Right lung (tissue), 5 donors: ENCODE data around the gene STAB2. TPM values are rescaled to one million over a fixed set of nuclear protein-coding genes. Genes with fewer than 3 reads are reported as not detected.
"Not testable (repeated sequence)": the region's sequence is repeated elsewhere in the genome, so short reads cannot be mapped to it uniquely, and the experiment has no call there.

Source experiments
- DNase-seq, 2 donors: peaks; one replicate each; pipeline ENCODE4 v3.0.0-alpha.2; 2013
- polyA plus RNA-seq, 5 donors: library from polyadenylated mRNA; unstranded; fragments of 120-200 nt; gene quantifications; one replicate each; pipeline versions ENCODE4 v1.2.1 to v1.2.3, GENCODE V29; 2013; ENCODE audit warnings: inconsistent platforms in 1 of 5, low replicate concordance in 1 of 5; ENCODE audit not compliant: insufficient read length in 5 of 5, insufficient read depth in 1 of 5

The STAB2 gene
- polyA plus RNA-seq, 5 donors = 19.9 to 34.7 (median 31.1) TPM

GRCh38 chr12:103808239-103808880 is 221.3 kb downstream of the STAB2 start:
- DNase-seq = no peak

GRCh38 chr12:103809154-103809553 is 222.1 kb downstream of the STAB2 start:
- no peak for DNase-seq

- not testable (repeated sequence) for DNase-seq
Measured at GRCh38 chr12:103809639-103810038, 222.6 kb downstream of the STAB2 start.

- no peak for DNase-seq
Measured at GRCh38 chr12:103810111-103810510, 223.0 kb downstream of the STAB2 start.

- no peak for DNase-seq
Measured at GRCh38 chr12:103811791-103812190, 224.7 kb downstream of the STAB2 start.

- DNase-seq = no peak
Measured at GRCh38 chr12:103812789-103813188, 225.7 kb downstream of the STAB2 start.

GRCh38 chr12:103813426-103813825 is 226.4 kb downstream of the STAB2 start:
- DNase-seq = no peak

GRCh38 chr12:103813949-103814348 is 226.9 kb downstream of the STAB2 start:
- no peak for DNase-seq

- no peak for DNase-seq
Measured at GRCh38 chr12:103814436-103814835, 227.4 kb downstream of the STAB2 start.

Other genes with a start within 250 kb of the STAB2 start
- gene C12orf42, start 91.3 kb upstream of the STAB2 start, polyA plus RNA-seq = under 1 TPM in 1 of 5 donors, not detected in 4; 0.09 TPM